ENCODE results near the gene ALDH1B1. TPM values are rescaled to one million over a fixed set of nuclear protein-coding genes. Genes with fewer than 3 reads are reported as not detected.

Gene ALDH1B1
- total RNA-seq, 1 experiment from 2014 or later: 46.6 TPM

- Histone ChIP-seq H3K4me3 (replicated peaks in 1 of 2; ENCODE audit: low read depth in 1 of 2, low read length in 2 of 2) (no peak overlapping the region), H3K27me3 (ENCODE audit: insufficient read depth, low read length) (peaks cover 17% of the 10 kb centered on the region), H3K4me1 (ENCODE audit: control insufficient read depth in 1 of 2, insufficient read depth in 2 of 2, low read length in 2 of 2) (no peaks in the 10 kb centered on the region), H3K79me2 (ENCODE audit: insufficient read depth, low read length) (no peaks in the 10 kb centered on the region), H3K9me2 (ENCODE audit: insufficient read depth) (no peaks in the 10 kb centered on the region), H4K20me1 (ENCODE audit: insufficient read depth) (no peaks in the 10 kb centered on the region), H3K36me3 (ENCODE audit: control insufficient read depth in 1 of 2, insufficient read depth in 2 of 2, low read length in 2 of 2) (no peaks in the 10 kb centered on the region), H2AFZ (ENCODE audit: low read depth, low read length, poor library complexity, severe bottlenecking) (no peak overlapping the region), H3K9ac (ENCODE audit: low read length) (no peak overlapping the region), H3K4me2 (ENCODE audit: low read length) (no peak overlapping the region), H3K9me3 (ENCODE audit: control insufficient read depth in 1 of 2, insufficient read depth in 1 of 2, low read depth in 1 of 2, low read length in 2 of 2) (no peaks in the 10 kb centered on the region), H3K27ac (ENCODE audit: low read depth, low read length) (no peak overlapping the region)
- intact Hi-C loops (cut with micrococcal nuclease): no loop called here
- ATAC-seq: no peak
- BruUV-seq (replicated peaks): no TSS peak
- ChIA-PET RAD21 (ENCODE audit: low non-redundant PET in 1 of 2, low total read pairs in 2 of 2, uncharacterized antibody in 2 of 2, unreplicated experiment in 2 of 2) (no interaction called here), CTCF (no interaction called here), POLR2A (no interaction called here)
- no peak for DNase-seq (ENCODE audit: low read depth, low spot score)
- TF ChIP-seq SRF (IDR thresholded peaks at IDR 0.05; ENCODE audit: low read depth) (no peak), ATF3 (IDR thresholded peaks at IDR 0.05) (no peak), CEBPB (IDR thresholded peaks at IDR 0.05; ENCODE audit: low read depth) (no peak), CBX3 (IDR thresholded peaks at IDR 0.05; ENCODE audit: low read depth) (no peak), FOSL1 (IDR thresholded peaks at IDR 0.05; ENCODE audit: low read depth) (no peak), ZFX (IDR thresholded peaks at IDR 0.05) (no peak), JUND (IDR thresholded peaks at IDR 0.05) (no peak), ZNF274 (IDR thresholded peaks at IDR 0.05; ENCODE audit: low read depth, low read length) (no peak), EZH2phosphoT487 (IDR thresholded peaks at IDR 0.05; ENCODE audit: borderline replicate concordance) (no peak), SIN3A (IDR thresholded peaks at IDR 0.05; ENCODE audit: low read depth) (no peak), YY1 (IDR thresholded peaks at IDR 0.05; ENCODE audit: extremely low read depth, insufficient replicate concordance, low read depth, low read length) (no peak), SP1 (IDR thresholded peaks at IDR 0.05; ENCODE audit: low read depth) (no peak), ELF1 (IDR thresholded peaks at IDR 0.05; ENCODE audit: borderline replicate concordance, low read depth) (no peak), RAD21 (IDR thresholded peaks at IDR 0.05; ENCODE audit: low read depth) (no peak)
- TF ChIP-seq, protein P1, sequence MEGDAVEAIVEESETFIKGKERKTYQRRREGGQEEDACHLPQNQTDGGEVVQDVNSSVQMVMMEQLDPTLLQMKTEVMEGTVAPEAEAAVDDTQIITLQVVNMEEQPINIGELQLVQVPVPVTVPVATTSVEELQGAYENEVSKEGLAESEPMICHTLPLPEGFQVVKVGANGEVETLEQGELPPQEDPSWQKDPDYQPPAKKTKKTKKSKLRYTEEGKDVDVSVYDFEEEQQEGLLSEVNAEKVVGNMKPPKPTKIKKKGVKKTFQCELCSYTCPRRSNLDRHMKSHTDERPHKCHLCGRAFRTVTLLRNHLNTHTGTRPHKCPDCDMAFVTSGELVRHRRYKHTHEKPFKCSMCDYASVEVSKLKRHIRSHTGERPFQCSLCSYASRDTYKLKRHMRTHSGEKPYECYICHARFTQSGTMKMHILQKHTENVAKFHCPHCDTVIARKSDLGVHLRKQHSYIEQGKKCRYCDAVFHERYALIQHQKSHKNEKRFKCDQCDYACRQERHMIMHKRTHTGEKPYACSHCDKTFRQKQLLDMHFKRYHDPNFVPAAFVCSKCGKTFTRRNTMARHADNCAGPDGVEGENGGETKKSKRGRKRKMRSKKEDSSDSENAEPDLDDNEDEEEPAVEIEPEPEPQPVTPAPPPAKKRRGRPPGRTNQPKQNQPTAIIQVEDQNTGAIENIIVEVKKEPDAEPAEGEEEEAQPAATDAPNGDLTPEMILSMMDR (IDR thresholded peaks at IDR 0.05 in 2 of 3, conservative IDR thresholded peaks at IDR 0.05 in 1 of 3; ENCODE audit: borderline replicate concordance in 1 of 3, insufficient read depth in 1 of 3, low read depth in 2 of 3, low read length in 2 of 3): no peak
These were observed 20.2 kb downstream of the ALDH1B1 start for GRCh38 chr9:38412751-38413150.

Data from HCT116 (cell line).